ENCODE measurements around the gene RNU1-3.
"Not testable (repeated sequence)": the region's sequence is repeated elsewhere in the genome, so short reads cannot be mapped to it uniquely, and the experiment has no call there.

Gene RNU1-3

DNA sequence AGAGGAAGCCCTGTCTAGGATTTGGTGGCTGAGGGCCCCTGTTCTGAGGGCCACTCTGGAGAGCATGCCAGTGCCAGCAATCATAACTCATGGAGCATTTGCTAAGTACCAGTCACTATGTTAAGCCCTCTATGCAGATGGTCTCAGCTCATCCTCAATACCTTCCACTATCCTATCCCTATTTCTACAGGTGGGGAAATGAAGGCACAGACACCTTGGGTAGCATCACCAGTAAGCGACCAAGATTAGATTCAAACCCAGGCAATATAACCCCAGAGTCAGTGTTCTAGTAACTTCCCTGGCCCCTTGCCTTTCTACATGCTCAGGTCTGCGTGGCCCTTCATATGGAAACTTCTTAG is 45.5 kb downstream of the RNU1-3 start:
- DNase-seq (ENCODE audit: low read depth in 2 of 2) = no peak

GRCh38 chr1:16619803-16620501 is 46.8 kb downstream of the RNU1-3 start:
- DNase-seq (ENCODE audit: low read depth in 2 of 2) = not testable (repeated sequence)

GRCh38 chr1:16618719-16619118 is 48.0 kb downstream of the RNU1-3 start:
- DNase-seq (ENCODE audit: low read depth in 2 of 2) = no peak

DNA sequence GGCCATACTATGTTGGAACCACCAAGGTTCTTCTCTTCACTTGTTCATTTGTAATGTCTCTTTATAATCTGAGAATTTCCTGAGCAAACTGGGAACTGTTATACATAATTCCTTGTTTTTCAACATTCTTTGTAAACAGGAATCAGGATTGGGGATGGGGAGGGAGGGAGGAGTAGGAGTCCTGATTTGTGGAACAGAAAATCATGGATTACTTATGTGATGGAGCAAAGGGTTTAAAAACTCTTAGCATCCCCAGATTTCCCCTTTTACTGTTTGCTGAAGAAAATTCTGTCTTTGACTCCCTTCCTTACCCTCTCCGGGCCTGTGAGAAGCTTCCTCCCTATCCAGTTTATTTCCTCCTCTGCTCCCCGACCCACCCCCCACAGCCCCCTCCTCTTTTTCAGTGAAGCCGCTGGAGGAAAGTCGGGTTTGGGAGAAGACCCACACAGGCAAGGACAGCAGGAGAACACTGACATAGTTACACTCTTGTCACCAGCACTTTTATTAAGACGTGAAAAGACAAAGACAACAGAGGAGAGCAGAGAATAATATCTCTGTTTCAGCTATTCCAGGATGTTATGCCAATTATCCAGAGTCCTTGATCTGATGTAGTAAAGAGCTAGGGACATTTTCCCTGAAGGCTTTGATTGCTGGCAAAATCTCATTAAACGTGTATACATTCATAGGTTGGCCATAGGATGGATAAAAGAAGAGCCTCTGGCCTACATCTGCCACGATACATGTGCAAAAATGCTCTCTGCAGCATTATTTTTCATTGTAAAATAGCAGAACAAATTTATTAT is 48.8 kb downstream of the RNU1-3 start:
- no peak for DNase-seq (ENCODE audit: low read depth in 2 of 2)

DNA sequence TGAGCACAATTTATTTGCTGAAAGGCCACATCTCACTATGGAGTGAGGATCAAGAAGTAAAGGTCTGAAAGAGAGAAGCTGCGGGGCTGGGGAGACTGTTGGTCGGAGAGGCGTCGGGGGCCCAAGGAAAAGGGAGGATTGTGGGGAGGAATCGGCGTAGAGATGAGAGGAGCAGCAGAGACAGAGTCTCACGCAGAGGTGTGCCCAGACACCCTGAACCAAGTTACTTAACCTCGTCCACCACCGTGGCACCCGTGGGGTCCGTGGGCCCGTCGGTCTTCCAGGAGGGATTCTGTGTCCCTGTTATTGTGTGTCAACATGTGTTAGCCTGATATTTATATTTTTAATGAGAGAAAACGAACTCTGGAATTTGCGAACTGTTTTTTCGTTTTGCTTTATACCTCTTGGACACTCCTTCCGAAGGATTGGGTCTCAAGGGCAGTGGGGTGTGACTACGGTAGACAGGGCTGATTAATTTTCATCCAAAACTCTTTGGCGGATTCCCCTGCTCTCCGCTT is 49.6 kb downstream of the RNU1-3 start:
- DNase-seq (ENCODE audit: low read depth in 2 of 2) = no peak

Data from stimulated activated CD4-positive, alpha-beta T cell treated with anti-CD3 and anti-CD28 coated beads, Interleukin-15, amount 100 ng/mL, for 48 hours (primary cell).